ENCODE data around the gene CACNB4. TPM values are rescaled to one million over a fixed set of nuclear protein-coding genes. Genes with fewer than 3 reads are reported as not detected.

The CACNB4 gene
- total and polyA plus RNA-seq, 9 of the 15 experiments (the other 6 are each of a cell fraction or from before 2014, with no cell fraction given), result 0.01 to 0.20 (median 0.04) TPM; not detected in 1

DNA sequence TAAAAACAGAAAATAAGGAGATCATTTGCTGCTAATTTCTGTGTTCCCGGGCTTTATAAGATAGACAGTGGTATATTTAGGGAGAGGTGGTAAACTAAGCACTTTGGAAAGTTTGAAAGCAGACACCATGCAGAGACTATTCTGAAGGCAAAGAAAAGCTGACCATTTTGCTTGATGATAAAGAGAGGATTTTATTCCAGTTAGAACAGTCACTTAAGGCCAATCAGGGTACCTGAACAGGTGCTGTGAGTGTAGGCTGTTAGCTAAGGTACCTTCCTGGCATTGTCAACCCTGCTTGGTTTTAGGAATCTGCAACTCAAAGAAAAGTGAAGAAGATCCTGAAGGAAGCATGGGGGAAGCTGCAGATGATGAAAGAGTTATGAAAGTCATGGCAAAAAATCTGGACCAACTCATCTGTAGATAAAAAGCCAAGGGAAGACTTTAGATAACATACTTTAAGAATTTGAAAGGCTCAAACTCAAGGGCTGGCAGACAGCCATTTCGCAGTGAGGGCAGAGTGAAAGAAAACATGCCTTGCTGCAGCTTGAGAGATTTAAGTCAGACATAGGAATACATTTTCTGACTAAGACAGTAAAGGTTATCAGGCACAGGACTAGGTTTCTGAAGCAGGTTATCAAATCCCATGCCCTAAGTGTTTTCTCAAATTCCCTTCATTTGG is 190.5 kb downstream of the CACNB4 start (continued):
- TF ChIP-seq L3MBTL2 (IDR thresholded peaks at IDR 0.05), result peak; percentile 49
- TF ChIP-seq ZNF12 (CRISPR knock-in tag; IDR thresholded peaks at IDR 0.05), result no peak
- no peak for TF ChIP-seq CHD4 (IDR thresholded peaks at IDR 0.05; ENCODE audit: insufficient read depth, insufficient replicate concordance, low read depth, low read length, poor library complexity, severe bottlenecking)
- TF ChIP-seq ESRRA (IDR thresholded peaks at IDR 0.05; ENCODE audit: borderline replicate concordance, low read depth), result peak; percentile 62
- peak; percentile 97 for TF ChIP-seq MECOM (CRISPR knock-in tag; IDR thresholded peaks at IDR 0.05)
- peak; percentile 80 for TF ChIP-seq CEBPG (CRISPR knock-in tag; IDR thresholded peaks at IDR 0.05)
- TF ChIP-seq CEBPG (tag; conservative IDR thresholded peaks at IDR 0.05 in 1 of 2, IDR thresholded peaks at IDR 0.05 in 1 of 2), result peak; percentile 94 to 99
- TF ChIP-seq NR2C1 (IDR thresholded peaks at IDR 0.05), result no peak
- peak; percentile 37; the same call in 1 of the 2 replicates for TF ChIP-seq NR2C1 (tag; IDR thresholded peaks at IDR 0.05)
- peak; percentile 82 for TF ChIP-seq ZNF589 (CRISPR knock-in tag; IDR thresholded peaks at IDR 0.05; ENCODE audit: low read depth)
- 0 out of 2 replicates have a peak, but pooled peaks have one; percentile 34 for TF ChIP-seq NFIX (CRISPR knock-in tag; IDR thresholded peaks at IDR 0.05; ENCODE audit: low read depth)
- TF ChIP-seq DDX20 (tag; IDR thresholded peaks at IDR 0.05; ENCODE audit: low read depth), result peak; percentile 53; the same call in 1 of the 2 replicates
- TF ChIP-seq, protein P1, sequence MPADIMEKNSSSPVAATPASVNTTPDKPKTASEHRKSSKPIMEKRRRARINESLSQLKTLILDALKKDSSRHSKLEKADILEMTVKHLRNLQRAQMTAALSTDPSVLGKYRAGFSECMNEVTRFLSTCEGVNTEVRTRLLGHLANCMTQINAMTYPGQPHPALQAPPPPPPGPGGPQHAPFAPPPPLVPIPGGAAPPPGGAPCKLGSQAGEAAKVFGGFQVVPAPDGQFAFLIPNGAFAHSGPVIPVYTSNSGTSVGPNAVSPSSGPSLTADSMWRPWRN (IDR thresholded peaks at IDR 0.05; ENCODE audit: low read depth), result peak; percentile 58; the same call in 1 of the 2 replicates
- peak; percentile 63; the same call in 1 of the 2 replicates for TF ChIP-seq DPF2 (IDR thresholded peaks at IDR 0.05)
- TF ChIP-seq EP300 (IDR thresholded peaks at IDR 0.05; ENCODE audit: low read length), result peak; percentile 93
- TF ChIP-seq, protein P2, sequence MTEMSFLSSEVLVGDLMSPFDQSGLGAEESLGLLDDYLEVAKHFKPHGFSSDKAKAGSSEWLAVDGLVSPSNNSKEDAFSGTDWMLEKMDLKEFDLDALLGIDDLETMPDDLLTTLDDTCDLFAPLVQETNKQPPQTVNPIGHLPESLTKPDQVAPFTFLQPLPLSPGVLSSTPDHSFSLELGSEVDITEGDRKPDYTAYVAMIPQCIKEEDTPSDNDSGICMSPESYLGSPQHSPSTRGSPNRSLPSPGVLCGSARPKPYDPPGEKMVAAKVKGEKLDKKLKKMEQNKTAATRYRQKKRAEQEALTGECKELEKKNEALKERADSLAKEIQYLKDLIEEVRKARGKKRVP (CRISPR knock-in tag; IDR thresholded peaks at IDR 0.05), result peak; percentile 97
- peak; percentile 72; the same call in 1 of the 2 replicates for TF ChIP-seq SMARCA5 (IDR thresholded peaks at IDR 0.05)
- TF ChIP-seq NR2C2 (CRISPR knock-in tag; IDR thresholded peaks at IDR 0.05), result no peak
- peak; percentile 70; the same call in 1 of the 2 replicates for TF ChIP-seq NR2C2 (tag; IDR thresholded peaks at IDR 0.05)
- peak; percentile 32 for TF ChIP-seq CCNT2 (IDR thresholded peaks at IDR 0.05; ENCODE audit: borderline replicate concordance, extremely low read depth, insufficient read length, low read depth, low read length)
- peak; percentile 74; the same call in 1 of the 2 replicates for TF ChIP-seq ADNP (tag; IDR thresholded peaks at IDR 0.05)
- TF ChIP-seq CTBP1 (IDR thresholded peaks at IDR 0.05; ENCODE audit: borderline replicate concordance), result peak; percentile 96
- TF ChIP-seq CSDE1 (IDR thresholded peaks at IDR 0.05), result no peak
- no peak for TF ChIP-seq ESRRB (CRISPR knock-in tag; IDR thresholded peaks at IDR 0.05; ENCODE audit: borderline replicate concordance)
- TF ChIP-seq ZNF175 (CRISPR knock-in tag; IDR thresholded peaks at IDR 0.05; ENCODE audit: low read depth), result peak; percentile 76
- peak in 1 of 2 experiments; percentile 10; a peak in 2 of 4 replicates for TF ChIP-seq RAD21 (CRISPR knock-in tag; conservative IDR thresholded peaks at IDR 0.05 in 1 of 2, IDR thresholded peaks at IDR 0.05 in 1 of 2)
- TF ChIP-seq MEIS2 (IDR thresholded peaks at IDR 0.05; ENCODE audit: partially characterized antibody), result peak; percentile 72
- TF ChIP-seq MTA2 (IDR thresholded peaks at IDR 0.05; ENCODE audit: low read depth), result 0 out of 2 replicates have a peak, but pooled peaks have one; percentile 17
- TF ChIP-seq THRAP3 (IDR thresholded peaks at IDR 0.05; ENCODE audit: borderline replicate concordance), result no peak

Measured in K562 (cell line).